Tibial nerve (tissue), 3 donors: ENCODE measurements around the gene TMF1.
A peak's percentile ranks its signal among the peaks of the same experiment; 100 is the strongest.

Experiments
- CTCF ChIP-seq, 5 experiments: fragments of 200-600 bp in 3 of 5; fragments of 450-650 bp in 2 of 5; sonication (generic) in 3 of 5; IDR thresholded peaks; one replicate each; pipeline ENCODE4 v1.5.1; 2016 to 2019; ENCODE audit warnings: antibody characterized with exemption in 5 of 5, mild to moderate bottlenecking in 3 of 5, moderate library complexity in 2 of 5
- POLR2A ChIP-seq, 2 donors: fragments of 450-650 bp; IDR thresholded peaks; one replicate each; pipeline ENCODE4 v1.6.1; 2017; ENCODE audit warnings: antibody characterized with exemption in 2 of 2, mild to moderate bottlenecking in 2 of 2, moderate library complexity in 2 of 2

- peak in 4 of 5 experiments; percentile 19 to 41 (median 34) for TF ChIP-seq CTCF (IDR thresholded peaks at IDR 0.05)
- no peak for TF ChIP-seq POLR2A (IDR thresholded peaks at IDR 0.05)
Observed at GRCh38 chr3:68972358-68972979, 79.7 kb downstream of the TMF1 start.
